B cell (primary cell): Measurements from ENCODE around the gene PSMG4. TPM values are rescaled to one million over a fixed set of nuclear protein-coding genes. Genes with fewer than 3 reads are reported as not detected.

ENCODE experiments used
- ATAC-seq: fragments of 200-7000 bp; cut with Tn5 transposase; one replicate; pipeline ENCODE4 v1.10.0; 2021; ENCODE audit warnings: low read depth, mild to moderate bottlenecking, moderate number of reproducible peaks, moderate library complexity
- CTCF ChIA-PET: fragments of 350-600 bp; sonication (Branson Sonifier 250); formaldehyde crosslinking; loops from one replicate; lab custom pipeline; 2021; ENCODE audit warnings: antibody characterized with exemption, inconsistent platforms; lab: Charles Lee
- POLR2A ChIA-PET: fragments of 350-600 bp; sonication (Branson Sonifier 250); formaldehyde crosslinking; loops from one replicate; lab custom pipeline; 2021; ENCODE audit warnings: antibody characterized with exemption; lab: Charles Lee
- DNase-seq: peaks from one replicate; pipeline ENCODE4 v3.0.0; 2013
- H2AFZ ChIP-seq: 2 replicates; pipeline ENCODE4 v1.6.1; 2012; ENCODE audit warnings: mild to moderate bottlenecking, low read depth, low read length; ENCODE audit not compliant: insufficient read depth, poor library complexity, severe bottlenecking
- H3K27ac ChIP-seq, 2 donors: 1 replicate in 1 of 2; 2 replicates in 1 of 2; pipeline ENCODE4 v1.5.1; 2012 to 2013; ENCODE audit warnings: low read length in 2 of 2, mild to moderate bottlenecking in 2 of 2, moderate library complexity in 1 of 2
- H3K27me3 ChIP-seq, 4 experiments: fragments of 200-600 bp in 1 of 4; sonication (generic) in 1 of 4; replicated peaks in 1 of 4; 1 replicate in 2 of 4; 2 replicates in 2 of 4; pipeline versions ENCODE4 v1.6.1 to v1.7.0; 2013 to 2016; ENCODE audit warnings: low read length in 3 of 4, mild to moderate bottlenecking in 2 of 4, mixed read lengths in 1 of 4, moderate library complexity in 1 of 4; ENCODE audit not compliant: insufficient read depth in 4 of 4, control insufficient read depth in 3 of 4; ENCODE audit errors: control extremely low read depth in 1 of 4
- H3K36me3 ChIP-seq, 2 experiments: replicated peaks in 1 of 2; 1 replicate in 1 of 2; 2 replicates in 1 of 2; pipeline versions ENCODE4 v1.6.1 to v1.7.1; 2013; ENCODE audit warnings: low read length in 1 of 2; ENCODE audit not compliant: insufficient read depth in 2 of 2, control insufficient read depth in 1 of 2; ENCODE audit errors: control extremely low read depth in 1 of 2, extremely low read depth in 1 of 2
- H3K4me1 ChIP-seq, 2 donors: fragments of 200-600 bp in 1 of 2; sonication (generic) in 1 of 2; 1 replicate in 1 of 2; 2 replicates in 1 of 2; pipeline versions ENCODE4 v1.5.1 to v1.6.1; 2013 to 2017; ENCODE audit warnings: low read length in 2 of 2; ENCODE audit not compliant: control insufficient read depth in 2 of 2, insufficient read depth in 2 of 2
- H3K4me2 ChIP-seq: replicated peaks from 2 replicates; pipeline ENCODE3; 2012; ENCODE audit warnings: mild to moderate bottlenecking, low read depth, low read length; ENCODE audit not compliant: poor library complexity, severe bottlenecking
- H3K4me3 ChIP-seq, 5 experiments: fragments of 200-600 bp in 1 of 5; sonication (generic) in 1 of 5; 1 replicate in 3 of 5; 2 replicates in 2 of 5; pipeline versions ENCODE4 v1.5.1 to v1.7.0; 2011 to 2016; ENCODE audit warnings: low read length in 4 of 5, mild to moderate bottlenecking in 4 of 5, low read depth in 2 of 5, control low read depth in 1 of 5, moderate library complexity in 1 of 5; ENCODE audit not compliant: insufficient read depth in 1 of 5; ENCODE audit errors: control extremely low read depth in 1 of 5, extremely low read depth in 1 of 5
- H3K79me2 ChIP-seq: fragments of 200-600 bp; sonication (generic); one replicate; pipeline ENCODE4 v1.6.0; 2016; ENCODE audit warnings: low read length; ENCODE audit not compliant: control insufficient read depth, insufficient read depth
- H3K9ac ChIP-seq: fragments of 200-600 bp; sonication (generic); 2 replicates; pipeline ENCODE4 v1.6.1; 2017; ENCODE audit warnings: mild to moderate bottlenecking, low read length, moderate library complexity
- H3K9me3 ChIP-seq, 3 donors: one replicate each; pipeline versions ENCODE4 v1.6.1 to v1.7.1; 2013; ENCODE audit warnings: low read length in 2 of 3; ENCODE audit not compliant: control insufficient read depth in 2 of 3, insufficient read depth in 1 of 3; ENCODE audit errors: control extremely low read depth in 1 of 3
- H4K20me1 ChIP-seq: 2 replicates; pipeline ENCODE4 v1.6.0; 2012; ENCODE audit warnings: mild to moderate bottlenecking, low read length; ENCODE audit not compliant: insufficient read depth, control insufficient read depth, poor library complexity, severe bottlenecking
- H3K27ac Mint-ChIP-seq: one replicate; pipeline ENCODE4 v1.8.0; 2021; ENCODE audit warnings: mixed read lengths
- H3K27me3 Mint-ChIP-seq: one replicate; pipeline ENCODE4 v1.8.0; 2021; ENCODE audit warnings: mixed read lengths
- H3K4me1 Mint-ChIP-seq: one replicate; pipeline ENCODE4 v1.8.0; 2021; ENCODE audit warnings: mixed read lengths
- H3K4me3 Mint-ChIP-seq: one replicate; pipeline ENCODE4 v1.8.0; 2021; ENCODE audit warnings: mixed read lengths
- H3K9me3 Mint-ChIP-seq: one replicate; pipeline ENCODE4 v1.8.0; 2022; ENCODE audit warnings: mixed read lengths; ENCODE audit not compliant: insufficient read depth
- EZH2 ChIP-seq: IDR thresholded peaks from 2 replicates; pipeline ENCODE4 v1.6.1; 2012; ENCODE audit warnings: borderline replicate concordance, low read depth, mild to moderate bottlenecking, moderate library complexity, low read length; ENCODE audit not compliant: insufficient read depth, poor library complexity, severe bottlenecking
- WGBS: methylation state at CpG from one replicate; pipeline ENCODE4 v1.1.5; 2013; ENCODE audit warnings: missing lambda C conversion rate; ENCODE audit not compliant: insufficient coverage; 5-methylcytosine and 5-hydroxymethylcytosine counted together
- intact Hi-C: fragments of 100-400 bp; cut with micrococcal nuclease; formaldehyde crosslinking; loops from one replicate; pipeline ENCODE4 v1.10.0; 2022
- polyA plus RNA-seq: library from polyadenylated mRNA; depleted of rRNA; stranded (reverse); fragments of >200 nt; gene quantifications from 2 replicates; pipeline ENCODE4 v1.2.3, GENCODE V29; 2012
- total RNA-seq, 2 donors: library from RNA; stranded (reverse); fragments of 120-200 nt in 1 of 2; gene quantifications; 1 replicate in 1 of 2; 2 replicates in 1 of 2; pipeline versions ENCODE4 v1.2.3 to v1.2.4, GENCODE V29; 2013 to 2022
- TF ChIP-seq, protein P1 (sequence below): fragments of 200-600 bp; IDR thresholded peaks from one replicate; pipeline ENCODE4 v1.8.0; 2022; ENCODE audit warnings: antibody characterized with exemption, mild to moderate bottlenecking

The PSMG4 gene
- total and polyA plus RNA-seq, 2 donors (not counting 1 experiment from before 2014, with no cell fraction given): 31.9 to 42.4 TPM

DNA sequence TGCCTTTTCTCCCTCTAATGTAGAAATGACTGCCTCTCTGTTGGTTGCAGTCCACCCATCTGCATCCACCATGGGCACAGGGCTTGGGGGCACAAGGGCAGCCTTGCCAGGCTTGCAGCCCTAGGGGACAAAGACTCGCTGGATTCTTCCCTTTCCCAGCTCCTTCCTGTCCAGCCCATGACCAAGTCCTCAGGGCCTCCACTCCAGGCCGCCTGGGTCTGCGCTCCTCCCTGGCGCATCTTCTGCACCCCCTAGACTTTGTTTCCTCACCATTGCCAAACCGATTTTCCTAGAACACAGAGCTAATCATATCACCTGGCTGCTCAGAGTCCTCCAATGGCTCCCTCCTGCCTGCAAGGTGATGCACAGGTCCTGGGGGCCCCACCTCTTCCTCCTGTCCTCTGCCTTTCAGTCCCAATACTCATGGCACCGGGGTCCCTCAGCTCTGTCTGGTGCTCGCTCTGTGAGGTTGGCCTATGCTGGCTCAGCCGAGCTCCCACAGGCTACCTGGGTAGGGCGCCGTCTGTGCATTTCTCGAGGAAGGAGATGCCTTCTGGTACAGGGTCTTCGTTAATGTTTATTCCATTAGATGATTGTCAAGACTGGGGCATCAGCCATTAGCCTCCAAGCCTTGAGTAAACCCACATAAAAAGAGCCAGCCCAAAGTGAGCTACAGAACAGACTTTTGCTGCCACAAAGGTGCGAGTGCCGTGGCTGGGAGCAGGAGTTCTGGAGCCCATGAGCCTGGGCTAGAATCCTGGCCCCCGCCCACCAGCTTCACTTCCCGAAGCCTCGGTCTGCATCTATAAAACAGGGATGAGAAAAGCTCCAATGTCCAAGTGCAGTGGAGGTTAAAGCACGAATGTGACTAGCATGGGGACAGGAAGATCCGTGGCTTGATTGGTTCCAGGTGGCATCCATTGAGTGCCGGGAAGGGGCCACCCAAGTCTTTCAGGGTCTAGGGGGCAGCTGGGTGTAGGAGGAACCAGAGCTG lies 17.7 kb downstream of the PSMG4 start:
- Mint-ChIP-seq H3K27me3 (no peaks in the 10 kb centered on the region), H3K9me3 (no peaks in the 10 kb centered on the region), H3K27ac (no peak overlapping the region), H3K4me3 (no peak overlapping the region), H3K4me1 (peaks cover 2% of the 10 kb centered on the region)
- no peak overlapping the region for H3K27ac ChIP-seq
- H2AFZ ChIP-seq: no peak overlapping the region
- no peak overlapping the region for H3K9ac ChIP-seq
- no peak overlapping the region for H3K4me3 ChIP-seq
- no peaks in the 10 kb centered on the region for H3K27me3 ChIP-seq
- peaks cover 0 to 3% of the 10 kb centered on the region in 2 donors for H3K4me1 ChIP-seq
- POLR2A ChIA-PET: no interaction called here
- H3K9me3 ChIP-seq: no peaks in the 10 kb centered on the region
- H3K4me2 ChIP-seq: no peak overlapping the region
- peaks cover 0 to 10% of the 10 kb centered on the region in 2 experiments for H3K36me3 ChIP-seq
- CTCF ChIA-PET: interaction anchor here (0.6 to 14.3 kb wide), 6 partner anchors 25 to 726 kb away, joined by 3 to 269 read pairs (median 4); partner anchors contain the start of gene FAM50B
- no peaks in the 10 kb centered on the region for H3K79me2 ChIP-seq
- ATAC-seq: no peak
- 86% methylated on average over 15 of the region's 20 CpGs for WGBS
- peaks cover 30% of the 10 kb centered on the region for H4K20me1 ChIP-seq
- TF ChIP-seq EZH2: no peak
- TF ChIP-seq, protein P1, sequence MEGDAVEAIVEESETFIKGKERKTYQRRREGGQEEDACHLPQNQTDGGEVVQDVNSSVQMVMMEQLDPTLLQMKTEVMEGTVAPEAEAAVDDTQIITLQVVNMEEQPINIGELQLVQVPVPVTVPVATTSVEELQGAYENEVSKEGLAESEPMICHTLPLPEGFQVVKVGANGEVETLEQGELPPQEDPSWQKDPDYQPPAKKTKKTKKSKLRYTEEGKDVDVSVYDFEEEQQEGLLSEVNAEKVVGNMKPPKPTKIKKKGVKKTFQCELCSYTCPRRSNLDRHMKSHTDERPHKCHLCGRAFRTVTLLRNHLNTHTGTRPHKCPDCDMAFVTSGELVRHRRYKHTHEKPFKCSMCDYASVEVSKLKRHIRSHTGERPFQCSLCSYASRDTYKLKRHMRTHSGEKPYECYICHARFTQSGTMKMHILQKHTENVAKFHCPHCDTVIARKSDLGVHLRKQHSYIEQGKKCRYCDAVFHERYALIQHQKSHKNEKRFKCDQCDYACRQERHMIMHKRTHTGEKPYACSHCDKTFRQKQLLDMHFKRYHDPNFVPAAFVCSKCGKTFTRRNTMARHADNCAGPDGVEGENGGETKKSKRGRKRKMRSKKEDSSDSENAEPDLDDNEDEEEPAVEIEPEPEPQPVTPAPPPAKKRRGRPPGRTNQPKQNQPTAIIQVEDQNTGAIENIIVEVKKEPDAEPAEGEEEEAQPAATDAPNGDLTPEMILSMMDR: no peak
- DNase-seq: no peak
- intact Hi-C loops: loop anchor here (1.0 to 5.0 kb wide), 3 partner anchors 83 to 656 kb away; no protein-coding TSS in a partner anchor

DNA sequence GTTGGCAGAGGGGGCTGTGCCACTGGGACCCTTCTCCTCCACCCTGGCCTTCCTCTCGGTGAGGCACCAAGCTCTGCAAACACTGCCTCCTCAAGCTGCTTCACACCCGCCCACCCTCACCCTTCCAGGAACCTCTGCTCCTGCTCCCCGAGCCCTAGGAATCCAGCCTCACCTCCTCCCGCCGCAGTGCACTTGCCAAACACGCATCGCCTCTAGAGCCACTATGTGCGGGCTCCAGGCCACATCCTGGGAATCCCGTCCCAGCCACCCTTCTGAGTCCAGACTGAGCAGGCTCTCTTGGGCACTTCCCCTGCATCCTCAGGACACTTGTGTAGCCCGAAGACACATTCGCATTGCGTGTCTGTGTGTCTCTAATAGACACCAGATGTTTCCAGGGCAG lies 18.5 kb downstream of the PSMG4 start:
- Histone ChIP-seq H3K9ac (no peak overlapping the region), H2AFZ (no peak overlapping the region), H3K79me2 (no peaks in the 10 kb centered on the region), H3K27me3 (no peaks in the 10 kb centered on the region), H3K4me3 (no peak overlapping the region), H3K4me2 (no peak overlapping the region), H4K20me1 (peaks cover 34% of the 10 kb centered on the region), H3K36me3 (peaks cover 0 to 6% of the 10 kb centered on the region in 2 experiments), H3K4me1 (peaks cover 0 to 3% of the 10 kb centered on the region in 2 donors), H3K9me3 (no peaks in the 10 kb centered on the region), H3K27ac (no peak overlapping the region)
- no peak for DNase-seq
- no peaks in the 10 kb centered on the region for H3K27me3 Mint-ChIP-seq
- no peak for ATAC-seq
- 94% methylated on average over 12 of the region's 12 CpGs for WGBS
- TF ChIP-seq, protein P1: no peak
- no peak for TF ChIP-seq EZH2
- intact Hi-C loops: loop anchor here (1.0 to 5.0 kb wide), 3 partner anchors 82 to 655 kb away; no protein-coding TSS in a partner anchor
- H3K27ac Mint-ChIP-seq: no peak overlapping the region
- H3K4me1 Mint-ChIP-seq: peaks cover 2% of the 10 kb centered on the region
- no peak overlapping the region for H3K4me3 Mint-ChIP-seq
- ChIA-PET POLR2A (no interaction called here), CTCF (interaction anchor here (0.8 to 14.3 kb wide), 2 partner anchors 26 to 455 kb away, joined by 3 to 269 read pairs; no protein-coding TSS in a partner anchor)
- no peaks in the 10 kb centered on the region for H3K9me3 Mint-ChIP-seq
